HepG2 (cell line): ENCODE results near the gene GABRB1. TPM values are rescaled to one million over a fixed set of nuclear protein-coding genes. Genes with fewer than 3 reads are reported as not detected.

Experiments used
- ATAC-seq: fragments of 200-7000 bp; cut with Tn5 transposase; 3 replicates; pipeline ENCODE4 v1.9.1; 2020; ENCODE audit warnings: mild to moderate bottlenecking, moderate library complexity
- BruUV-seq: library from RNA; stranded (reverse); fragments of 400-500 nt; replicated peaks from 2 replicates; lab custom pipeline; 2021; lab: Mats Ljungman, UMichigan
- CTCF ChIA-PET: fragments of 300-600 bp; formaldehyde crosslinking; extraction: SDS; loops from one replicate; lab custom pipeline; 2021; ENCODE audit warnings: low total read pairs, inconsistent platforms, low intra/inter-chr PET ratio; lab: Yijun Ruan, JAX
- POLR2A ChIA-PET: fragments of 350-600 bp; sonication (Branson Sonifier 250); formaldehyde crosslinking; loops from one replicate; lab custom pipeline; 2020; ENCODE audit warnings: antibody characterized with exemption, inconsistent platforms; lab: Yijun Ruan, JAX
- DNase-seq: peaks from one replicate; pipeline ENCODE4 v3.0.0-alpha.2; 2015; ENCODE audit warnings: low spot score
- FAIRE-seq: peaks from 3 replicates; lab custom pipeline; 2011; peaks lifted over from hg19 to GRCh38; lab: Jason Lieb, UNC
- H2AFZ ChIP-seq: one replicate; pipeline ENCODE4 v1.6.1; 2011; ENCODE audit warnings: low read length, inconsistent platforms
- H3K27ac ChIP-seq: fragments of 300-600 bp; 3 replicates; pipeline ENCODE4 v1.8.0; 2011; ENCODE audit warnings: mixed run types, mild to moderate bottlenecking, mixed read lengths, low read length, inconsistent platforms; ENCODE audit not compliant: insufficient read depth; ENCODE audit errors: extremely low read length
- H3K27me3 ChIP-seq, 2 experiments: fragments of 200-600 bp in 1 of 2; 2 replicates in 1 of 2; 3 replicates in 1 of 2; pipeline versions ENCODE4 v1.6.0 to v1.8.0; 2011; ENCODE audit warnings: low read length in 2 of 2, mild to moderate bottlenecking in 2 of 2, moderate library complexity in 2 of 2, inconsistent platforms in 1 of 2; ENCODE audit not compliant: insufficient read depth in 2 of 2, control insufficient read depth in 1 of 2
- H3K36me3 ChIP-seq, 2 experiments: fragments of 200-600 bp in 1 of 2; replicated peaks in 1 of 2; 2 replicates in 1 of 2; 3 replicates in 1 of 2; pipeline versions ENCODE4 v1.5.1 to v1.8.0; 2011; ENCODE audit warnings: low read length in 2 of 2, inconsistent platforms in 1 of 2; ENCODE audit not compliant: insufficient read depth in 2 of 2, control insufficient read depth in 1 of 2
- H3K4me1 ChIP-seq: 2 replicates; pipeline ENCODE4 v1.5.1; 2012; ENCODE audit warnings: low read length, inconsistent platforms; ENCODE audit not compliant: insufficient read depth
- H3K4me2 ChIP-seq: 2 replicates; pipeline ENCODE4 v1.6.0; 2011; ENCODE audit warnings: low read depth, low read length, inconsistent platforms
- H3K4me3 ChIP-seq, 3 experiments: fragments of 200-600 bp in 1 of 3; sonication (generic), shearing (Covaris generic) in 1 of 3; replicated peaks in 1 of 3; 2 replicates each; pipeline ENCODE4 v1.5.1; 2011 to 2016; ENCODE audit warnings: low read length in 3 of 3, inconsistent platforms in 2 of 3, low read depth in 2 of 3, mild to moderate bottlenecking in 2 of 3, control low read depth in 1 of 3, mixed read lengths in 1 of 3; ENCODE audit not compliant: insufficient read depth in 1 of 3
- H3K79me2 ChIP-seq: one replicate; pipeline ENCODE4 v1.6.1; 2011; ENCODE audit warnings: low read length, inconsistent platforms; ENCODE audit not compliant: insufficient read depth
- H3K9ac ChIP-seq: 2 replicates; pipeline ENCODE4 v1.6.0; 2011; ENCODE audit warnings: mild to moderate bottlenecking, low read depth, low read length, inconsistent platforms; ENCODE audit not compliant: insufficient read depth
- H3K9me3 ChIP-seq: 2 replicates; pipeline ENCODE4 v1.5.1; 2012; ENCODE audit warnings: mild to moderate bottlenecking, low read length
- H4K20me1 ChIP-seq: 2 replicates; pipeline ENCODE4 v1.6.0; 2011; ENCODE audit warnings: inconsistent platforms, mild to moderate bottlenecking, low read length, moderate library complexity; ENCODE audit not compliant: insufficient read depth
- BORCS8-MEF2B ChIP-seq: sonication (generic); formaldehyde crosslinking; IDR thresholded peaks from 2 replicates; pipeline ENCODE4 v1.8.0; 2022; ENCODE audit warnings: mild to moderate bottlenecking, missing genetic modification reagents
- DNMT3B ChIP-seq: conservative IDR thresholded peaks from 2 replicates; pipeline ENCODE4 v1.6.1; 2016; ENCODE audit warnings: missing biosample characterization, control low read depth
- GABPB1 ChIP-seq: IDR thresholded peaks from 2 replicates; pipeline ENCODE4 v1.6.1; 2016; ENCODE audit warnings: mild to moderate bottlenecking, missing genetic modification reagents, moderate library complexity, missing compliant biosample characterization
- TBX3 ChIP-seq: fragments of 450-650 bp; IDR thresholded peaks from 2 replicates; pipeline ENCODE4 v1.6.1; 2017; ENCODE audit warnings: antibody characterized with exemption, mild to moderate bottlenecking, inconsistent platforms, borderline replicate concordance
- ZNF577 ChIP-seq: sonication (generic); formaldehyde crosslinking; IDR thresholded peaks from 2 replicates; pipeline ENCODE4 v1.4.0; 2020; ENCODE audit warnings: mild to moderate bottlenecking, low read depth, missing genetic modification reagents, borderline replicate concordance
- ZNF614 ChIP-seq: IDR thresholded peaks from 2 replicates; pipeline ENCODE4 v1.6.1; 2018; ENCODE audit warnings: missing biosample characterization, missing genetic modification reagents, inconsistent platforms, borderline replicate concordance
- WGBS: methylation state at CpG from one replicate; pipeline ENCODE4 v1.1.6; 2017; ENCODE audit warnings: low lambda C conversion rate; 5-methylcytosine and 5-hydroxymethylcytosine counted together
- in situ Hi-C: cut with HindIII; loops from 2 replicates; pipeline ENCODE4 v1.10.0; 2017; ENCODE audit warnings: low pct_unique_long_range_greater_than_20kb; ENCODE audit not compliant: extremely low pct_ligation_motif_present
- intact Hi-C: fragments of 100-400 bp; cut with micrococcal nuclease; formaldehyde crosslinking; loops from one replicate; pipeline ENCODE4 v1.10.0; 2022; ENCODE audit not compliant: unreplicated experiment
- polyA plus RNA-seq, 8 experiments: library from polyadenylated mRNA; depleted of rRNA in 3 of 8; stranded (reverse) in 7 of 8; unstranded in 1 of 8; fragments of >200 nt; fragmentation: Illumina TruSeq in 4 of 8; extraction: Trizol in 4 of 8; gene quantifications; 2 replicates each; pipeline versions ENCODE4 v1.2.1 to v1.2.3, GENCODE V29; 2011 to 2016; ENCODE audit warnings: low read depth in 4 of 8, missing spikeins in 1 of 8, mixed read lengths in 1 of 8; ENCODE audit not compliant: insufficient read depth in 1 of 8
- total RNA-seq, 5 experiments: library from RNA; depleted of rRNA; stranded (reverse); fragments of >200 nt; fragmentation: Illumina TruSeq; extraction: Trizol; gene quantifications; 2 replicates each; pipeline ENCODE4 v1.2.3, GENCODE V29; 2016; ENCODE audit warnings: low read depth in 1 of 5
- TF ChIP-seq, protein P1 (sequence below), 2 experiments: sonication (generic) in 1 of 2; formaldehyde crosslinking in 1 of 2; IDR thresholded peaks; 2 replicates each; pipeline versions ENCODE4 v1.6.1 to v1.9.0; 2014 to 2022; ENCODE audit warnings: antibody characterized with exemption in 1 of 2, borderline replicate concordance in 1 of 2, inconsistent platforms in 1 of 2, low read depth in 1 of 2, missing genetic modification reagents in 1 of 2
- TF ChIP-seq, protein P2 (sequence below): sonication (generic); formaldehyde crosslinking; IDR thresholded peaks from 2 replicates; pipeline ENCODE4 v1.4.0; 2020; ENCODE audit warnings: missing genetic modification reagents
- TF ChIP-seq, protein P3 (sequence below): sonication (generic); formaldehyde crosslinking; IDR thresholded peaks from 2 replicates; pipeline ENCODE4 v1.4.0; 2020; ENCODE audit warnings: missing genetic modification reagents, borderline replicate concordance

The GABRB1 gene
- total and polyA plus RNA-seq, 2 of the 13 experiments (the other 11 are each of a cell fraction or from before 2014, with no cell fraction given): not detected

DNA sequence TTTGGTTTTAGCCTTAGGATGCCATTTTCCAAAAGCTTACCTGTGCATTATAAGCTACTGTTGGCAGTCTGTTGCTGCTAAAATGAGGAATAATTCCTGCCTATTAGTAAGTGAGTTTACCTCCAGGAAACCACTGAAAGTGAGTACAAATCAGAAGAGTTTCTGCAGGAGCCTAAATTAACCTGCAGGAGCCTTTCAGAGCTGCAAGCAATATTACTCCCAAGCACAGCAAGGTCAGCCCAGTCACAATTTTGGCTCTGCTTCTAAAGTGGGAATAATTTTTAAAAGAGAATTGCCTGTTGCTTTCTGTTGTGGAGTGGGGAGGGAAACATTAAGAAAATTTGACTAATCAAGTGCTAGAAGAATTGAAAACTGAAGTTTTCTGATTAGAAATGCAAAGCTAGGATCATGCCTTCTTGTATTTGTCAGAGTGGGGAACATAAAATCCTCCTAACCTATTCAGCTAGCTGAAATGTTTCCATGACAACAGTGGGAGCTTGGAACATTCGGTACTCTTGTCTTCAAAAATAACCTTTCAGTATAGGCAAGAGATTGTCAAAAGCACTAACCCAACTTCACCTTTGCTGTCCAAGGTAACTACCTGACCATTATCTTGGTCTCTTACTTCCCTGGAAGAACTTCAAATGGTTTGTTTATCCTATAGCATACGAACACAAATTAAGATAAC is 239.0 kb downstream of the GABRB1 start:
- no peak overlapping the region for H3K4me2 ChIP-seq
- ChIA-PET CTCF (no interaction called here), POLR2A (no interaction called here)
- no peak for TF ChIP-seq DNMT3B
- TF ChIP-seq, protein P1, sequence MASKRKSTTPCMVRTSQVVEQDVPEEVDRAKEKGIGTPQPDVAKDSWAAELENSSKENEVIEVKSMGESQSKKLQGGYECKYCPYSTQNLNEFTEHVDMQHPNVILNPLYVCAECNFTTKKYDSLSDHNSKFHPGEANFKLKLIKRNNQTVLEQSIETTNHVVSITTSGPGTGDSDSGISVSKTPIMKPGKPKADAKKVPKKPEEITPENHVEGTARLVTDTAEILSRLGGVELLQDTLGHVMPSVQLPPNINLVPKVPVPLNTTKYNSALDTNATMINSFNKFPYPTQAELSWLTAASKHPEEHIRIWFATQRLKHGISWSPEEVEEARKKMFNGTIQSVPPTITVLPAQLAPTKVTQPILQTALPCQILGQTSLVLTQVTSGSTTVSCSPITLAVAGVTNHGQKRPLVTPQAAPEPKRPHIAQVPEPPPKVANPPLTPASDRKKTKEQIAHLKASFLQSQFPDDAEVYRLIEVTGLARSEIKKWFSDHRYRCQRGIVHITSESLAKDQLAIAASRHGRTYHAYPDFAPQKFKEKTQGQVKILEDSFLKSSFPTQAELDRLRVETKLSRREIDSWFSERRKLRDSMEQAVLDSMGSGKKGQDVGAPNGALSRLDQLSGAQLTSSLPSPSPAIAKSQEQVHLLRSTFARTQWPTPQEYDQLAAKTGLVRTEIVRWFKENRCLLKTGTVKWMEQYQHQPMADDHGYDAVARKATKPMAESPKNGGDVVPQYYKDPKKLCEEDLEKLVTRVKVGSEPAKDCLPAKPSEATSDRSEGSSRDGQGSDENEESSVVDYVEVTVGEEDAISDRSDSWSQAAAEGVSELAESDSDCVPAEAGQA (IDR thresholded peaks at IDR 0.05; ENCODE audit: low read depth): no peak
- TF ChIP-seq, protein P1 (CRISPR knock-in tag; IDR thresholded peaks at IDR 0.05; ENCODE audit: borderline replicate concordance): no peak
- TF ChIP-seq ZNF614 (CRISPR knock-in tag): no peak
- TF ChIP-seq, protein P2, sequence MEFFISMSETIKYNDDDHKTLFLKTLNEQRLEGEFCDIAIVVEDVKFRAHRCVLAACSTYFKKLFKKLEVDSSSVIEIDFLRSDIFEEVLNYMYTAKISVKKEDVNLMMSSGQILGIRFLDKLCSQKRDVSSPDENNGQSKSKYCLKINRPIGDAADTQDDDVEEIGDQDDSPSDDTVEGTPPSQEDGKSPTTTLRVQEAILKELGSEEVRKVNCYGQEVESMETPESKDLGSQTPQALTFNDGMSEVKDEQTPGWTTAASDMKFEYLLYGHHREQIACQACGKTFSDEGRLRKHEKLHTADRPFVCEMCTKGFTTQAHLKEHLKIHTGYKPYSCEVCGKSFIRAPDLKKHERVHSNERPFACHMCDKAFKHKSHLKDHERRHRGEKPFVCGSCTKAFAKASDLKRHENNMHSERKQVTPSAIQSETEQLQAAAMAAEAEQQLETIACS: no peak
- TF ChIP-seq GABPB1: no peak
- no peak for TF ChIP-seq BORCS8-MEF2B (CRISPR knock-in tag)
- TF ChIP-seq, protein P3, sequence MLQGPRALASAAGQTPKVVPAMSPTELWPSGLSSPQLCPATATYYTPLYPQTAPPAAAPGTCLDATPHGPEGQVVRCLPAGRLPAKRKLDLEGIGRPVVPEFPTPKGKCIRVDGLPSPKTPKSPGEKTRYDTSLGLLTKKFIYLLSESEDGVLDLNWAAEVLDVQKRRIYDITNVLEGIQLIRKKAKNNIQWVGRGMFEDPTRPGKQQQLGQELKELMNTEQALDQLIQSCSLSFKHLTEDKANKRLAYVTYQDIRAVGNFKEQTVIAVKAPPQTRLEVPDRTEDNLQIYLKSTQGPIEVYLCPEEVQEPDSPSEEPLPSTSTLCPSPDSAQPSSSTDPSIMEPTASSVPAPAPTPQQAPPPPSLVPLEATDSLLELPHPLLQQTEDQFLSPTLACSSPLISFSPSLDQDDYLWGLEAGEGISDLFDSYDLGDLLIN: no peak
- no peak for TF ChIP-seq TBX3
- no peak for TF ChIP-seq ZNF577 (CRISPR knock-in tag)
- no peaks in the 10 kb centered on the region for H3K36me3 ChIP-seq
- H2AFZ ChIP-seq: no peak overlapping the region
- in situ Hi-C loops: no loop called here
- no peak overlapping the region for H3K4me3 ChIP-seq
- H4K20me1 ChIP-seq: no peaks in the 10 kb centered on the region
- FAIRE-seq (no peak), DNase-seq (no peak), ATAC-seq (no peak)
- no TSS peak for BruUV-seq
- no peaks in the 10 kb centered on the region for H3K9me3 ChIP-seq
- intact Hi-C loops: no loop called here
- H3K79me2 ChIP-seq: no peaks in the 10 kb centered on the region
- H3K4me1 ChIP-seq: peaks cover 9% of the 10 kb centered on the region; the same call in 1 of the 2 replicates
- no peak overlapping the region for H3K27ac ChIP-seq
- H3K9ac ChIP-seq: no peak overlapping the region
- WGBS: 11% methylated on average over 2 of the region's 2 CpGs
- H3K27me3 ChIP-seq: no peaks in the 10 kb centered on the region; a peak in 1 of 5 replicates
